Raji (cell line): ENCODE data around the gene GLRX3.

Source experiments
- POLR2A ChIP-seq: IDR thresholded peaks from 2 replicates; pipeline ENCODE4 v1.6.1; 2011; ENCODE audit warnings: low read depth, low read length, control low read depth; ENCODE audit not compliant: insufficient read depth

GLRX3 gene

GRCh38 chr10:130194194-130194990, 58.2 kb downstream of the GLRX3 start:
- TF ChIP-seq POLR2A, result no peak

GRCh38 chr10:130194991-130195645, 58.9 kb downstream of the GLRX3 start:
- TF ChIP-seq POLR2A, result no peak

- TF ChIP-seq POLR2A, result no peak
These were observed 59.6 kb downstream of the GLRX3 start for GRCh38 chr10:130195746-130196294.

- no peak for TF ChIP-seq POLR2A
These were observed 60.6 kb downstream of the GLRX3 start for GRCh38 chr10:130196511-130197487.

- TF ChIP-seq POLR2A, result no peak
These were observed 62.5 kb downstream of the GLRX3 start for GRCh38 chr10:130198651-130199050.

GRCh38 chr10:130200179-130201042, 64.2 kb downstream of the GLRX3 start:
- TF ChIP-seq POLR2A, result no peak

- no peak for TF ChIP-seq POLR2A
These were observed 64.8 kb downstream of the GLRX3 start for GRCh38 chr10:130201043-130201380.

GRCh38 chr10:130202984-130203621, 66.9 kb downstream of the GLRX3 start:
- no peak for TF ChIP-seq POLR2A

- no peak for TF ChIP-seq POLR2A
These were observed 67.4 kb downstream of the GLRX3 start for GRCh38 chr10:130203626-130204025.

GRCh38 chr10:130206216-130206737, 70.1 kb downstream of the GLRX3 start:
- no peak for TF ChIP-seq POLR2A

- TF ChIP-seq POLR2A, result no peak
These were observed 71.0 kb downstream of the GLRX3 start for GRCh38 chr10:130207205-130207604.

GRCh38 chr10:130208807-130209206, 72.6 kb downstream of the GLRX3 start:
- TF ChIP-seq POLR2A, result no peak

- TF ChIP-seq POLR2A, result no peak
These were observed 76.6 kb downstream of the GLRX3 start for GRCh38 chr10:130212746-130213145.
